SIG-M5 treated with dmso at 0.1 percent for 504 hours (cell line): ENCODE data around the gene ITGB4.
"Not testable (repeated sequence)": the region's sequence is repeated elsewhere in the genome, so short reads cannot be mapped to it uniquely, and the experiment has no call there.

Source experiments
- DNase-seq: peaks from one replicate; lab custom pipeline; 2025; ENCODE audit not compliant: unreplicated experiment; lab: John Stamatoyannopoulos, UW

Gene ITGB4

GRCh38 chr17:75752802-75753513, 31.7 kb downstream of the ITGB4 start:
- no peak for DNase-seq

DNA sequence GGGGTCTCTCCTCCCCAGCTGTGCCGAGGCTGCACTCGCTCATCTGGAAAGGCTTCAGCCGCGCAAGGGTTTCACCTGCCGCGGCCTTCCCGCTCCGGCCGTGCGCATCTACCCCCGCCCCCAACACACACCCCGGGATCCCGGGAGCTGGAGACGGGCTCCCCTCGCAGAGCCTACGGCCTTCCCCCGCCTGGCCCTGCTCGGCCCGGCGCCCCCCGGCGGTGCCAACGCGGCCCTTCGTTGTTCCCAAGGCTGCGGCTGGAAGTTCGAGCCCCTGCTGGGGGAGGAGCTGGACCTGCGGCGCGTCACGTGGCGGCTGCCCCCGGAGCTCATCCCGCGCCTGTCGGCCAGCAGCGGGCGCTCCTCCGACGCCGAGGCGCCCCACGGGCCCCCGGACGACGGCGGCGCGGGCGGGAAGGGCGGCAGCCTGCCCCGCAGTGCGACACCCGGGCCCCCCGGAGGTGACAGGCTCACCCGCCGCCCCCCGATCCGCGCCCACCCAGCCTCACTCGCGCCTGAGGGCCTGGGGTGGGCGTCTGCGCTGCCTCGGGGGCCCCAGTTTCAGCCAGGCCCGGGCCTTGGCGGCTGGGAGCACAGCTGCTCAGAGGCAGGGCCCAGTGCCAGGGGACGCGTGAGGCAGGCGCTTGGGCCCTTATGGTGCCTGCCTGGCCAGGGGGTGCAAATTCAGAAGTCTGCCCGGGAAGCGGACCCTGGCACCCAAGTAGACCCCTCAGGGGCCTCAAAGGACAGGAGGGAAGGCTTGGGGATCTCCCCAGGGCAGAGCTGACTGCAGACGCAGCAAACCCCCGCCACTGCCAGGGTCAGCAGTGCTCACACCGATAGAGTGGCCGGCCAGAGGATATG, 32.5 kb downstream of the ITGB4 start:
- DNase-seq, result peak; percentile 72

DNA sequence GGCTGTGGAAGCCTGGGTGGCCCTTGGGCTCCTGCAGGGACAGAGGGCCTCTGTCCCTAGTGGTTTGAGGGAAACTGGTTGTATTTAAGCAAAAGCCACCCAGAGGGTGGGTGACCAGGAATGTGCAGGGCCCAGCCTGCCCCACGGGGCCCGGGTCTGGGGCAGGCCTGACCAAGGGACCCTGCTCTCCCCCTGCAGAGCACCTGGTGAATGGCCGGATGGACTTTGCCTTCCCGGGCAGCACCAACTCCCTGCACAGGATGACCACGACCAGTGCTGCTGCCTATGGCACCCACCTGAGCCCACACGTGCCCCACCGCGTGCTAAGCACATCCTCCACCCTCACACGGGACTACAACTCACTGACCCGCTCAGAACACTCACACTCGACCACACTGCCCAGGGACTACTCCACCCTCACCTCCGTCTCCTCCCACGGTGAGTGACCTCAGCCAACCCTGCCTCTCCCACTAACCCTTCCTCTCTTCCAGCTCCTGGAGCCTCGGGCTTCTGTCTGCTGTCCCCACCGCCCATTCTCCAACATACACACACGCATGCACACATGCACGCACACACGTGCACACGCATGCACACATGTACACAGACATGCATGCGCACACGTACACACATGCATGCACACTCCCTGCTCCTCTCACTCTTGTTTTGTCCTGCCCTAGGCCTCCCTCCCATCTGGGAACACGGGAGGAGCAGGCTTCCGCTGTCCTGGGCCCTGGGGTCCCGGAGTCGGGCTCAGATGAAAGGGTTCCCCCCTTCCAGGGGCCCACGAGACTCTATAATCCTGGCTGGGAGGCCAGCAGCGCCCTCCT, 33.3 kb downstream of the ITGB4 start:
- no peak for DNase-seq

GRCh38 chr17:75755205-75755901, 34.1 kb downstream of the ITGB4 start:
- no peak for DNase-seq

- no peak for DNase-seq
Measured at GRCh38 chr17:75755990-75756389, 34.7 kb downstream of the ITGB4 start.

DNA sequence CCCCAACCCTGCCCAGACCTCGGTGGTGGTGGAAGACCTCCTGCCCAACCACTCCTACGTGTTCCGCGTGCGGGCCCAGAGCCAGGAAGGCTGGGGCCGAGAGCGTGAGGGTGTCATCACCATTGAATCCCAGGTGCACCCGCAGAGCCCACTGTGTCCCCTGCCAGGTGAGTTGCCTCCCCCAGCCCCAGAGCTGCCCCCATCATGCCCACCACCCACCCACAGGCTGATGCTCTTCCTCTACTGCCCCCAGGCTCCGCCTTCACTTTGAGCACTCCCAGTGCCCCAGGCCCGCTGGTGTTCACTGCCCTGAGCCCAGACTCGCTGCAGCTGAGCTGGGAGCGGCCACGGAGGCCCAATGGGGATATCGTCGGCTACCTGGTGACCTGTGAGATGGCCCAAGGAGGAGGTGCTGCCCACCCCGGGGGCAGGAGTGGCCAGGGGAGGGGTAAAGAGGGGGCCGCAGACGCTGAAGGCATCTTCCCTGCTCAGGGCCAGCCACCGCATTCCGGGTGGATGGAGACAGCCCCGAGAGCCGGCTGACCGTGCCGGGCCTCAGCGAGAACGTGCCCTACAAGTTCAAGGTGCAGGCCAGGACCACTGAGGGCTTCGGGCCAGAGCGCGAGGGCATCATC, 35.3 kb downstream of the ITGB4 start:
- DNase-seq, result no peak

DNA sequence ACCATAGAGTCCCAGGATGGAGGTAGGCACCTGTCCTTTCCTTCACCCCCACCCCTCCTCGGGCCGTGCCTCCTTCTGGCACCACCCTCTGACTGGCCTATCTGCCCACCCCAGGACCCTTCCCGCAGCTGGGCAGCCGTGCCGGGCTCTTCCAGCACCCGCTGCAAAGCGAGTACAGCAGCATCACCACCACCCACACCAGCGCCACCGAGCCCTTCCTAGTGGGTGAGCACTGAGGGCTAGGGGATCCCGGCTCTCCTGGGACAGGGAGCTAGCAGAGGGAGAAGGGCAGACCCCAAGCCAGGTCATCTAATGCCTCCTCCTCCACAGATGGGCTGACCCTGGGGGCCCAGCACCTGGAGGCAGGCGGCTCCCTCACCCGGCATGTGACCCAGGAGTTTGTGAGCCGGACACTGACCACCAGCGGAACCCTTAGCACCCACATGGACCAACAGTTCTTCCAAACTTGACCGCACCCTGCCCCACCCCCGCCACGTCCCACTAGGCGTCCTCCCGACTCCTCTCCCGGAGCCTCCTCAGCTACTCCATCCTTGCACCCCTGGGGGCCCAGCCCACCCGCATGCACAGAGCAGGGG, 35.9 kb downstream of the ITGB4 start:
- DNase-seq, result no peak

GRCh38 chr17:75758131-75758905, 37.1 kb downstream of the ITGB4 start:
- DNase-seq, result peak; percentile 17

DNA sequence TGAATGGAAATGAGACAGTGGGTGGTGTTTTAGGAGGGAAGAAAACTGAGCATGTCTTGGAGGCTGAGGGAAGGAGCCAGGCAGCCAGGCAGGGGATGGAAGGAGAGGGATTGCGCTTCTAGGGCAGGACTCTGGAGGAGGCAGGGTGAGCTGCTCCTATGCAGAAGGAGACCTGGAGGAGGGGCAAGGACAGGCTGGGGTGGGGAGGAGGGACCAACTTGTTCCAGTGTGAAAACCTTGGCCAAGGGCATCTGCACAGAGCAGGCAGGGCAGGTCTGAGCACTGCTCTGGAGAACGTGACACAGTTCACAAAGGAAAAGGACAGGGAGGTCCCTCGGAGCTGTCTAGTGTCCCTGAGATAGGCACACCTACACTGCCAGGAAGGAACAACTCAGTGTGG, 38.2 kb downstream of the ITGB4 start:
- DNase-seq, result no peak

DNA sequence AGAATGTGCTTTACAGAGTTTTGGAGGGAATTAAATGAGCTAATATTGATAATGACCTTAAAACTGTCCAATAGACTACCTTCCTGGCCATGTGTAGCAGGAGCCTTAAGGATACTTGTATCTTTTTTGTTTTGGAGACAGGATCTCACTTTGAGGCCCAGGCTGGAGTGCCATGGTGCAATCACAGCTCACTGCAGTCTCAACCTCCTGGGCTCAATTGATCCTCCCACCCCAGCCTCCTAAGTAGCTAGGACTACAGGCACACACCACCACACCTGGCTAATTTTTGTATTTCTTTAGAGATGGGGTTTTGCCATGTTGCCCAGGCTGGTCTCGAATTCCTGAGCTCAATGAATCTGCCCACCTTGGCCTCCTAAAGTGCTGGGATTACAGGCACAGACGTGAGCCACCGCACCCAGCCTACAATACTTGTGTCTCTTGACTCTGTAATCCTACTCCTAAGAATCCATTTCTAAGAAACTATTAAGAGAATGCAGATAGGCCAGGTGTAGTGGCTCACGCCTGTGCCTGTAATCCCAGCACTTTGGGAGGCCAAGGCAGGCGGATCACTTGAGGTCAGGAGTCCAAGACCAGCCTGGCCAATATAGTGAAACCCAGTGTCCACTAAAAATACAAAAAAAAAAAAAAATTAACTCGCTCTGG, 38.9 kb downstream of the ITGB4 start:
- DNase-seq, result not testable (repeated sequence)

- DNase-seq, result no peak
Measured at GRCh38 chr17:75762513-75763268, 41.4 kb downstream of the ITGB4 start.

- DNase-seq, result no peak
Measured at GRCh38 chr17:75763269-75763607, 42.0 kb downstream of the ITGB4 start.

DNA sequence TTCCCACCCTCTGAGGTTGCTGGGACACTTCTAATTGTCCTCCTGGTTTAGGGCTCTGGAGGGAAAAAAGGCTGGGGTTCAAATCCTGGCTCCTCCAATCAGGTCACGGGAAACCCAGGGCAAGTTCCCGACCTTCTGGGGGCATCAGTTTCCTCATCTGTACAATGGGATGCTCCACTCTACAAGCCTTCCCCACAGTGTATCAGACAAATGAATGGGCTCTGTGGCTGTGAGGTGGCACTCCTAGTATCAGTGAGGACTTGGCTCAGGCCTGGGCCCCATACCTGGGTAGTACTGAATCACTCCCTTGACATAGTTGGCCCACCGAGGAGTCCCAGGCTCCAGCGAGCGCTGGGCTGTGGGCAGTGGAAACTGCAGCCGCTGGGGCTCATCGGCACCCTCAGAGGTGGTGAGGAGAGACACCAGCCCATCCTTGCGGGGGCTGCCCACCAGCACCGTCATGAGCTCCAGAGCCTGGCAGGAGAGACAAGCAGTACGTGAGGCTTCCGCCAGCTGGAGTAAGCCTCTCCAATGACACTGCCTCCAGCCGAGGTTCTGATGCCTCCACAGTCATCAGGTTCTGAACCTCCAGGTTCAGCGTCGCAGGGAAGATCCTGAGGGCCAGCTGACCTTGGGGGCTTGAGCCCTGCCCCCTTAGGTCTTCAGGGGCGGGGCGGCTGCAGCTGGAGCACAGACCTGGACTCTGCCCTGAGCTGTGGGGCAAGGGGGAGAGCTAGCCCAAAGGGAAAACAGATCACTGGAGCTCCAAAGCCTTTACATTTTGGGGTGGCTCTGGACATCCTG, 42.6 kb downstream of the ITGB4 start:
- DNase-seq, result no peak

- no peak for DNase-seq
Measured at GRCh38 chr17:75764417-75764710, 43.1 kb downstream of the ITGB4 start.

DNA sequence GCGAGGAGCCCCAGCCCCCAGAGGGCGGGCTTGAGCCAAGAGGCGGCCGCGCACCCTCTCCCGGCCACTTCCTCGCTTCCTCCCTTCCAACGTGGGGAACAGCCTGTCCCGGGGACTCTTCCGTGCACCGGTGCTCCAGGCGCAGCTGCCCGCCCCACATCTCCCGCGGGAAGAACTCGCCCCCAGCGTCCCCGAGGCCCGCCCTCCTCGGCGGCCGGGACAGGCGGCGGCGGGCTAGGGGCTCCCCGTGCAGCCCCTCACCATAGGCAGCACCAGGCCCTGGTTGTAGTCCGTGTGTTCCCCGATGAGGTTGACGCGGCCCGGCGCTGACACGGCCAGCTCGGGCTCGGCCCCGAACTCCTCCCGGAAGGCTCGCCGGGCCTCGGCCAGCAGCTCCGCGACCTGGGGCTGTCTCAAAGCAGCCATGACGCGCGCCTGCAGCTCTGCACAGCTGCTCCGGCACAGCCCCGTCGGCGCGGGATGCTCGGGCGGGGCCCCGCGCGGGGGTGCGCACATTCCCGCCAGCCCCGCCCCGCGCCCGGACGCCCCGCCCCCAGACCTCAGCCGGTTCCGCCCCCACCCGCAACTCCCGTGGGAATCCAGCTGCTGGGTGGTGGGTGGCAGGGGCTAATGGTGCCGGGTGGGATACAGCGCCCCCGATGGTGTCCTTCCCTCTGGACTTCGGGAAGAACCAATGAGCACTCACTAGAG, 43.6 kb downstream of the ITGB4 start, which contains the start of gene GALK1:
Gene GALK1, minus strand, starts transcription at position 482 of the 711 bp plus-strand sequence. Its CDS starts 56 bp downstream, at position 426.
- peak; percentile 78 for DNase-seq

- DNase-seq, result no peak
Measured at GRCh38 chr17:75765981-75766380, 44.7 kb downstream of the ITGB4 start.

DNA sequence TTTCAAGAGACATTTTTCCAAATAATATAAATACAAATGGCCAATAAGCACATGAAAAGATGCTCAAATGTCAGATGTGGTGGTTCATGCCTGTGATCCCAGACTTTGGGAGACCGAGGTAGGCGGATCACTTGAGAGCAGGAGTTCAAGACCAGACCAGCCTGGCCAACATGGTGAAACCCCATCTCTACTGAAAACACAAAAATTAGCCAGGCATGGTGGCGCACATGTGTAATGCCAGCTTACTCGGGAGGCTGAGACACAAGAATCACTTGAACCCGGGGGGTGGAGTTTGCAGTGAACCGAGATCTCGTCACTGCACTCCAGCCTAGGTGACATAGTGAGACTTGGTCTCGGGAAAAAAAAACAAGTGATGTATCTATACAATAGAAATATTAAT, 46.6 kb downstream of the ITGB4 start:
- DNase-seq, result no peak
